NCI-H82 treated with DMSO at 0.1 percent for 48 hours (cell line): ENCODE measurements around the gene KPNA3.
"Not testable (repeated sequence)": the region's sequence is repeated elsewhere in the genome, so short reads cannot be mapped to it uniquely, and the experiment has no call there.

Experiments used
- DNase-seq: peaks from one replicate; lab custom pipeline; 2025; ENCODE audit not compliant: unreplicated experiment; lab: John Stamatoyannopoulos, UW

KPNA3 gene

GRCh38 chr13:49754146-49754545, 38.3 kb downstream of the KPNA3 start:
- no peak for DNase-seq

GRCh38 chr13:49749848-49750247, 42.6 kb downstream of the KPNA3 start:
- no peak for DNase-seq

GRCh38 chr13:49746111-49746510, 46.4 kb downstream of the KPNA3 start:
- DNase-seq, result no peak

GRCh38 chr13:49740870-49741269, 51.6 kb downstream of the KPNA3 start:
- DNase-seq, result no peak

GRCh38 chr13:49739498-49740187, 52.8 kb downstream of the KPNA3 start:
- no peak for DNase-seq

- DNase-seq, result no peak
Measured at GRCh38 chr13:49733181-49733951, 59.1 kb downstream of the KPNA3 start.

GRCh38 chr13:49731766-49732165, 60.7 kb downstream of the KPNA3 start:
- no peak for DNase-seq

- DNase-seq, result no peak
Measured at GRCh38 chr13:49716615-49717014, 75.9 kb downstream of the KPNA3 start.

- no peak for DNase-seq
Measured at GRCh38 chr13:49714757-49715156, 77.7 kb downstream of the KPNA3 start.

- DNase-seq, result no peak
Measured at GRCh38 chr13:49711218-49711863, 81.1 kb downstream of the KPNA3 start.

- DNase-seq, result not testable (repeated sequence)
Measured at GRCh38 chr13:49704264-49704663, 88.2 kb downstream of the KPNA3 start.

GRCh38 chr13:49701491-49701890, 91.0 kb downstream of the KPNA3 start:
- DNase-seq, result no peak

GRCh38 chr13:49697468-49697867, 95.0 kb downstream of the KPNA3 start:
- no peak for DNase-seq

- no peak for DNase-seq
Measured at GRCh38 chr13:49694446-49694845, 98.0 kb downstream of the KPNA3 start.

GRCh38 chr13:49693877-49694276, 98.6 kb downstream of the KPNA3 start:
- DNase-seq, result no peak

- DNase-seq, result no peak
Measured at GRCh38 chr13:49693191-49693733, 99.2 kb downstream of the KPNA3 start.

GRCh38 chr13:49690995-49691784, 101.3 kb downstream of the KPNA3 start, which contains the start of gene EBPL:
EBPL (minus strand) TSS chr13:49691486; CDS start chr13:49691424, 62 bp downstream.
- peak; percentile 88 for DNase-seq

- DNase-seq, result no peak
Measured at GRCh38 chr13:49690133-49690994, 102.1 kb downstream of the KPNA3 start.

GRCh38 chr13:49683489-49683888, 109.0 kb downstream of the KPNA3 start:
- no peak for DNase-seq
